CD4-positive, CD25-positive, alpha-beta regulatory T cell (primary cell): ENCODE data around the gene SLC12A2. TPM values are rescaled to one million over a fixed set of nuclear protein-coding genes. Genes with fewer than 3 reads are reported as not detected.

Experiments used
- ATAC-seq, 2 donors: fragments of 150-1000 bp; cut with Tn5 transposase; one replicate each; pipeline ENCODE4 v1.10.0; 2021; ENCODE audit warnings: low read depth in 2 of 2, moderate number of reproducible peaks in 2 of 2, moderate library complexity in 1 of 2
- DNase-seq, 3 donors: peaks; one replicate each; pipeline versions ENCODE4 v3.0.0 to v3.0.0-alpha.2; 2012 to 2022; ENCODE audit warnings: mixed read lengths in 1 of 3
- H3K27ac ChIP-seq: one replicate; pipeline ENCODE4 v1.7.0; 2013; ENCODE audit warnings: mild to moderate bottlenecking, low read length; ENCODE audit not compliant: insufficient read depth, poor library complexity, severe bottlenecking
- H3K27me3 ChIP-seq: one replicate; pipeline ENCODE4 v1.7.0; 2013; ENCODE audit warnings: low read length; ENCODE audit not compliant: control insufficient read depth, insufficient read depth
- H3K36me3 ChIP-seq: one replicate; pipeline ENCODE4 v1.7.0; 2013; ENCODE audit warnings: mild to moderate bottlenecking, low read length, moderate library complexity; ENCODE audit not compliant: control insufficient read depth, insufficient read depth
- H3K4me1 ChIP-seq: 2 replicates; pipeline ENCODE4 v1.7.0; 2013; ENCODE audit warnings: mild to moderate bottlenecking, low read length; ENCODE audit not compliant: insufficient read depth, control insufficient read depth, poor library complexity, severe bottlenecking
- H3K4me3 ChIP-seq: one replicate; pipeline ENCODE4 v1.7.0; 2013; ENCODE audit warnings: low read depth, mild to moderate bottlenecking, low read length, moderate library complexity
- H3K9me3 ChIP-seq, 2 experiments: 1 replicate in 1 of 2; 2 replicates in 1 of 2; pipeline ENCODE4 v1.7.0; 2013; ENCODE audit warnings: low read length in 2 of 2, mild to moderate bottlenecking in 1 of 2, moderate library complexity in 1 of 2; ENCODE audit not compliant: control insufficient read depth in 2 of 2
- H3K27ac Mint-ChIP-seq, 3 donors: one replicate each; pipeline ENCODE4 v1.8.0; 2020 to 2022; ENCODE audit warnings: mild to moderate bottlenecking in 3 of 3, mixed read lengths in 3 of 3, moderate library complexity in 2 of 3
- H3K27me3 Mint-ChIP-seq: one replicate; pipeline ENCODE4 v1.8.0; 2022; ENCODE audit warnings: mild to moderate bottlenecking, mixed read lengths
- H3K36me3 Mint-ChIP-seq: one replicate; pipeline ENCODE4 v1.8.0; 2020; ENCODE audit warnings: mixed read lengths
- H3K4me1 Mint-ChIP-seq, 4 donors: one replicate each; pipeline ENCODE4 v1.8.0; 2020 to 2022; ENCODE audit warnings: mixed read lengths in 4 of 4, mild to moderate bottlenecking in 1 of 4
- H3K4me3 Mint-ChIP-seq, 4 donors: one replicate each; pipeline ENCODE4 v1.8.0; 2020 to 2022; ENCODE audit warnings: mild to moderate bottlenecking in 4 of 4, mixed read lengths in 4 of 4, moderate library complexity in 3 of 4
- H3K9me3 Mint-ChIP-seq, 7 donors: one replicate each; pipeline ENCODE4 v1.8.0; 2020 to 2022; ENCODE audit warnings: mixed read lengths in 7 of 7, mild to moderate bottlenecking in 3 of 7, moderate library complexity in 2 of 7
- polyA plus RNA-seq, 4 donors: library from polyadenylated mRNA; unstranded; fragments of 300-500 nt; fragmentation: Illumina TruSeq; gene quantifications; one replicate each; pipeline ENCODE4 v1.2.3, GENCODE V29; 2021
- total RNA-seq: library from RNA; stranded (reverse); gene quantifications from one replicate; pipeline ENCODE4 v1.2.3, GENCODE V29; 2022

The SLC12A2 gene
- total and polyA plus RNA-seq, 5 donors from 2014 or later: 3.3 to 16.8 (median 5.7) TPM

GRCh38 chr5:128143911-128144310 is 60.3 kb downstream of the SLC12A2 start:
- DNase-seq (no peak), ATAC-seq (no peak)
- Histone ChIP-seq H3K9me3 (no peaks in the 10 kb centered on the region), H3K27ac (no peak overlapping the region), H3K4me3 (no peak overlapping the region), H3K4me1 (no peaks in the 10 kb centered on the region), H3K27me3 (no peaks in the 10 kb centered on the region), H3K36me3 (peaks cover 9% of the 10 kb centered on the region)
- peaks cover 20% of the 10 kb centered on the region for H3K36me3 Mint-ChIP-seq
- H3K4me3 Mint-ChIP-seq: no peak overlapping the region
- no peaks in the 10 kb centered on the region for H3K27me3 Mint-ChIP-seq
- no peaks in the 10 kb centered on the region for H3K9me3 Mint-ChIP-seq
- H3K4me1 Mint-ChIP-seq: peaks cover 0 to 4% (median under 1%) of the 10 kb centered on the region in 4 donors
- no peak overlapping the region for H3K27ac Mint-ChIP-seq

GRCh38 chr5:128144491-128144890 is 60.9 kb downstream of the SLC12A2 start:
- no peak overlapping the region for H3K27ac Mint-ChIP-seq
- H3K4me1 Mint-ChIP-seq: peaks cover 0 to 4% (median under 1%) of the 10 kb centered on the region in 4 donors
- H3K27me3 Mint-ChIP-seq: no peaks in the 10 kb centered on the region

GRCh38 chr5:128146671-128147070 is 63.1 kb downstream of the SLC12A2 start:
- no peaks in the 10 kb centered on the region for H3K27me3 ChIP-seq
- no peaks in the 10 kb centered on the region for H3K27me3 Mint-ChIP-seq
- no peak overlapping the region for H3K4me3 Mint-ChIP-seq

More at GRCh38 chr5:128144491-128144890, 60.9 kb downstream of the SLC12A2 start:
- Histone ChIP-seq H3K27ac (no peak overlapping the region), H3K27me3 (no peaks in the 10 kb centered on the region), H3K9me3 (no peaks in the 10 kb centered on the region), H3K4me3 (no peak overlapping the region), H3K4me1 (no peaks in the 10 kb centered on the region), H3K36me3 (peaks cover 15% of the 10 kb centered on the region)
- ATAC-seq: no peak
- Mint-ChIP-seq H3K36me3 (peaks cover 19% of the 10 kb centered on the region), H3K4me3 (no peak overlapping the region), H3K9me3 (no peaks in the 10 kb centered on the region)
- no peak for DNase-seq

GRCh38 chr5:128154943-128155342 is 71.4 kb downstream of the SLC12A2 start:
- Histone ChIP-seq H3K27ac (no peak overlapping the region), H3K36me3 (peaks cover 21% of the 10 kb centered on the region), H3K4me1 (no peaks in the 10 kb centered on the region), H3K9me3 (no peaks in the 10 kb centered on the region), H3K27me3 (no peaks in the 10 kb centered on the region), H3K4me3 (no peak overlapping the region)
- ATAC-seq (no peak), DNase-seq (no peak)
- Mint-ChIP-seq H3K4me3 (no peak overlapping the region), H3K4me1 (no peaks in the 10 kb centered on the region), H3K36me3 (peaks cover 62% of the 10 kb centered on the region), H3K27me3 (no peaks in the 10 kb centered on the region), H3K27ac (no peak overlapping the region), H3K9me3 (peaks cover 0 to 16% (median 0%) of the 10 kb centered on the region in 7 donors)

More at GRCh38 chr5:128146671-128147070, 63.1 kb downstream of the SLC12A2 start:
- Histone ChIP-seq H3K4me1 (no peaks in the 10 kb centered on the region), H3K9me3 (no peaks in the 10 kb centered on the region), H3K36me3 (peaks cover 17% of the 10 kb centered on the region), H3K27ac (no peak overlapping the region), H3K4me3 (no peak overlapping the region)
- H3K36me3 Mint-ChIP-seq: peaks cover 22% of the 10 kb centered on the region
- ATAC-seq: no peak
- H3K27ac Mint-ChIP-seq: no peak overlapping the region
- no peaks in the 10 kb centered on the region for H3K9me3 Mint-ChIP-seq
- no peak for DNase-seq
- H3K4me1 Mint-ChIP-seq: peaks cover 0 to 4% (median under 1%) of the 10 kb centered on the region in 4 donors

GRCh38 chr5:128155776-128156175 is 72.2 kb downstream of the SLC12A2 start:
- ATAC-seq: no peak
- Histone ChIP-seq H3K27me3 (no peaks in the 10 kb centered on the region), H3K9me3 (no peaks in the 10 kb centered on the region), H3K27ac (no peak overlapping the region), H3K36me3 (peaks cover 21% of the 10 kb centered on the region), H3K4me1 (no peaks in the 10 kb centered on the region), H3K4me3 (no peak overlapping the region)
- no peak for DNase-seq
- Mint-ChIP-seq H3K27me3 (no peaks in the 10 kb centered on the region), H3K9me3 (peaks cover 0 to 16% (median 0%) of the 10 kb centered on the region in 7 donors), H3K27ac (peak overlapping the region in 2 of 3 donors; percentile 12 to 37), H3K36me3 (peaks cover 69% of the 10 kb centered on the region), H3K4me1 (no peaks in the 10 kb centered on the region), H3K4me3 (no peak overlapping the region)

- Mint-ChIP-seq H3K27ac (peak overlapping the region in 1 of 3 donors; percentile 37), H3K27me3 (no peaks in the 10 kb centered on the region), H3K36me3 (peaks cover 65% of the 10 kb centered on the region), H3K9me3 (peaks cover 0 to 16% (median 0%) of the 10 kb centered on the region in 7 donors), H3K4me3 (no peak overlapping the region), H3K4me1 (no peaks in the 10 kb centered on the region)
- Histone ChIP-seq H3K4me1 (no peaks in the 10 kb centered on the region), H3K9me3 (no peaks in the 10 kb centered on the region), H3K4me3 (no peak overlapping the region), H3K27me3 (no peaks in the 10 kb centered on the region), H3K36me3 (peaks cover 21% of the 10 kb centered on the region), H3K27ac (no peak overlapping the region)
- no peak for DNase-seq
- ATAC-seq: no peak
Measured at GRCh38 chr5:128156521-128156920, 73.0 kb downstream of the SLC12A2 start.

GRCh38 chr5:128158342-128158741 is 74.8 kb downstream of the SLC12A2 start:
- Histone ChIP-seq H3K36me3 (peaks cover 26% of the 10 kb centered on the region), H3K27me3 (no peaks in the 10 kb centered on the region), H3K27ac (no peak overlapping the region), H3K9me3 (no peaks in the 10 kb centered on the region), H3K4me3 (no peak overlapping the region), H3K4me1 (no peaks in the 10 kb centered on the region)
- Mint-ChIP-seq H3K27ac (no peak overlapping the region), H3K36me3 (peaks cover 69% of the 10 kb centered on the region), H3K27me3 (no peaks in the 10 kb centered on the region), H3K4me1 (no peaks in the 10 kb centered on the region), H3K4me3 (no peak overlapping the region), H3K9me3 (peaks cover 0 to 16% (median 0%) of the 10 kb centered on the region in 7 donors)
- ATAC-seq: no peak
- no peak for DNase-seq

- no peaks in the 10 kb centered on the region for H3K9me3 ChIP-seq
- H3K27ac ChIP-seq: no peak overlapping the region
- ATAC-seq (no peak), DNase-seq (no peak)
- H3K9me3 Mint-ChIP-seq: peaks cover 0 to 12% (median 0%) of the 10 kb centered on the region in 7 donors
- H3K27me3 Mint-ChIP-seq: no peaks in the 10 kb centered on the region
- peaks cover 45% of the 10 kb centered on the region for H3K36me3 Mint-ChIP-seq
- H3K27ac Mint-ChIP-seq: no peak overlapping the region
- no peak overlapping the region for H3K4me3 ChIP-seq
- no peak overlapping the region for H3K4me3 Mint-ChIP-seq
- H3K36me3 ChIP-seq: peaks cover 16% of the 10 kb centered on the region
- no peaks in the 10 kb centered on the region for H3K4me1 Mint-ChIP-seq
- H3K4me1 ChIP-seq: no peaks in the 10 kb centered on the region
- no peaks in the 10 kb centered on the region for H3K27me3 ChIP-seq
Measured at GRCh38 chr5:128163991-128164390, 80.4 kb downstream of the SLC12A2 start.
